Fibroblast of lung (primary cell): ENCODE results near the gene THAP8. TPM values are rescaled to one million over a fixed set of nuclear protein-coding genes. Genes with fewer than 3 reads are reported as not detected.

Experiments used
- DNase-seq, 2 donors: peaks; one replicate each; pipeline versions ENCODE4 v3.0.0 to v3.0.0-alpha.2; 2010; ENCODE audit warnings: low read depth in 2 of 2
- H2AFZ ChIP-seq: 2 replicates; pipeline ENCODE4 v1.5.1; 2012; ENCODE audit warnings: low read length, control low read depth, inconsistent platforms
- H3K27ac ChIP-seq: 2 replicates; pipeline ENCODE4 v1.5.1; 2011; ENCODE audit warnings: low read length, control low read depth; ENCODE audit not compliant: insufficient read depth
- H3K27me3 ChIP-seq: 2 replicates; pipeline ENCODE4 v1.5.1; 2011; ENCODE audit warnings: mild to moderate bottlenecking, low read length; ENCODE audit not compliant: control insufficient read depth, insufficient read depth
- H3K36me3 ChIP-seq: 2 replicates; pipeline ENCODE4 v1.5.1; 2011; ENCODE audit warnings: low read length; ENCODE audit not compliant: control insufficient read depth, insufficient read depth
- H3K4me1 ChIP-seq: 2 replicates; pipeline ENCODE4 v1.5.1; 2011; ENCODE audit warnings: low read length; ENCODE audit not compliant: control insufficient read depth, insufficient read depth; ENCODE audit errors: extremely low read depth
- H3K4me2 ChIP-seq: 2 replicates; pipeline ENCODE4 v1.5.1; 2011; ENCODE audit warnings: low read length, control low read depth; ENCODE audit not compliant: insufficient read depth; ENCODE audit errors: extremely low read depth
- H3K4me3 ChIP-seq, 4 experiments: fragments of 200-600 bp in 1 of 4; sonication (generic) in 1 of 4; replicated peaks in 1 of 4; 2 replicates each; pipeline ENCODE4 v1.5.1; 2011 to 2016; ENCODE audit warnings: low read length in 4 of 4, low read depth in 3 of 4, mild to moderate bottlenecking in 3 of 4, control low read depth in 2 of 4, inconsistent platforms in 1 of 4, mixed read lengths in 1 of 4; ENCODE audit not compliant: insufficient read depth in 1 of 4; ENCODE audit errors: control extremely low read depth in 1 of 4
- H3K79me2 ChIP-seq: 2 replicates; pipeline ENCODE4 v1.5.1; 2012; ENCODE audit warnings: mild to moderate bottlenecking, low read length, inconsistent platforms; ENCODE audit not compliant: control insufficient read depth, insufficient read depth
- H3K9ac ChIP-seq: 2 replicates; pipeline ENCODE4 v1.5.1; 2011; ENCODE audit warnings: mild to moderate bottlenecking, low read length, control low read depth; ENCODE audit not compliant: insufficient read depth
- H3K9me3 ChIP-seq: 2 replicates; pipeline ENCODE4 v1.5.1; 2012; ENCODE audit warnings: low read depth, low read length; ENCODE audit not compliant: control insufficient read depth, insufficient read depth
- H4K20me1 ChIP-seq: 2 replicates; pipeline ENCODE4 v1.5.1; 2011; ENCODE audit warnings: low read length; ENCODE audit not compliant: control insufficient read depth, insufficient read depth; ENCODE audit errors: extremely low read depth
- CTCF ChIP-seq, 2 donors: IDR thresholded peaks in 1 of 2; conservative IDR thresholded peaks in 1 of 2; 1 replicate in 1 of 2; 2 replicates in 1 of 2; pipeline ENCODE4 v1.5.1; 2011 to 2012; ENCODE audit warnings: low read length in 2 of 2, control low read depth in 1 of 2, inconsistent platforms in 1 of 2, low read depth in 1 of 2, mild to moderate bottlenecking in 1 of 2
- EZH2 ChIP-seq: IDR thresholded peaks from 2 replicates; pipeline ENCODE4 v1.5.1; 2012; ENCODE audit warnings: low read length, control low read depth, mild to moderate bottlenecking; ENCODE audit errors: missing control alignments
- polyA plus RNA-seq, 2 donors: library from polyadenylated mRNA; depleted of rRNA in 1 of 2; stranded (reverse) in 1 of 2; unstranded in 1 of 2; fragments of >200 nt; gene quantifications; 2 replicates each; pipeline ENCODE4 v1.2.1, GENCODE V29; 2011 to 2012; ENCODE audit warnings: missing spikeins in 1 of 2
- total RNA-seq: library from RNA; depleted of rRNA; stranded (reverse); fragments of >200 nt; gene quantifications from 2 replicates; pipeline ENCODE4 v1.2.1, GENCODE V29; 2014

Gene THAP8
- total and polyA plus RNA-seq, 2 donors (not counting 1 experiment from before 2014, with no cell fraction given), result 4.6 to 5.1 TPM

GRCh38 chr19:36040495-36040894 lies 13.6 kb downstream of the THAP8 start:
- H3K27me3 ChIP-seq, result no peaks in the 10 kb centered on the region
- TF ChIP-seq EZH2, result no peak
- TF ChIP-seq CTCF (conservative IDR thresholded peaks at IDR 0.05 in 1 of 2, IDR thresholded peaks at IDR 0.05 in 1 of 2; ENCODE audit: low read depth in 1 of 2, low read length in 2 of 2), result no peak
- H3K9me3 ChIP-seq, result no peaks in the 10 kb centered on the region
- H3K79me2 ChIP-seq, result no peaks in the 10 kb centered on the region
- H3K4me2 ChIP-seq, result no peak overlapping the region
- H3K4me3 ChIP-seq, result no peak overlapping the region
- no peaks in the 10 kb centered on the region for H3K36me3 ChIP-seq
- peaks cover 8% of the 10 kb centered on the region for H3K4me1 ChIP-seq
- no peak for DNase-seq
- no peak overlapping the region for H3K9ac ChIP-seq
- H4K20me1 ChIP-seq, result no peaks in the 10 kb centered on the region
- no peak overlapping the region for H2AFZ ChIP-seq
- H3K27ac ChIP-seq, result no peak overlapping the region

- no peak within 1 kb of the TSS for H3K27ac ChIP-seq
- peak within 1 kb of the TSS; percentile 95 for H2AFZ ChIP-seq
- H3K79me2 ChIP-seq, result no peaks in the 10 kb centered on the region
- DNase-seq, result peak; percentile 59 to 63
- no peaks in the 10 kb centered on the region for H3K9me3 ChIP-seq
- TF ChIP-seq EZH2 (no peak), CTCF (conservative IDR thresholded peaks at IDR 0.05 in 1 of 2, IDR thresholded peaks at IDR 0.05 in 1 of 2; ENCODE audit: low read depth in 1 of 2, low read length in 2 of 2) (no peak)
- no peaks in the 10 kb centered on the region for H3K4me1 ChIP-seq
- peak within 1 kb of the TSS; percentile 50 to 84 (median 64) for H3K4me3 ChIP-seq
- H3K9ac ChIP-seq, result peak within 1 kb of the TSS; percentile 39
- H4K20me1 ChIP-seq, result no peaks in the 10 kb centered on the region
- no peaks in the 10 kb centered on the region for H3K27me3 ChIP-seq
- peak within 1 kb of the TSS; percentile 93 for H3K4me2 ChIP-seq
- H3K36me3 ChIP-seq, result peaks cover 1% of the 10 kb centered on the region
Observed at GRCh38 chr19:36032251-36033104, 21.6 kb downstream of the THAP8 start, which contains the start of gene CLIP3. CLIP3 (minus strand) TSS chr19:36032873; CDS start chr19:36032357, 516 bp downstream.

- Histone ChIP-seq H3K79me2 (no peaks in the 10 kb centered on the region), H3K9ac (no peak overlapping the region), H3K4me1 (no peaks in the 10 kb centered on the region), H3K27ac (no peak overlapping the region), H3K4me2 (no peak overlapping the region), H2AFZ (no peak overlapping the region), H3K27me3 (no peaks in the 10 kb centered on the region), H3K4me3 (peak overlapping the region in 1 of 4 experiments; percentile 84), H3K9me3 (no peaks in the 10 kb centered on the region), H3K36me3 (peaks cover 9% of the 10 kb centered on the region), H4K20me1 (no peaks in the 10 kb centered on the region)
- no peak for DNase-seq
- TF ChIP-seq EZH2 (no peak), CTCF (conservative IDR thresholded peaks at IDR 0.05 in 1 of 2, IDR thresholded peaks at IDR 0.05 in 1 of 2; ENCODE audit: low read depth in 1 of 2, low read length in 2 of 2) (no peak)
Observed at GRCh38 chr19:36031308-36031707, 22.8 kb downstream of the THAP8 start.
